HG02642 (cell line): ENCODE results near the gene E2F8.

Source experiments
- ATAC-seq: cut with Tn5 transposase; IDR thresholded peaks from one replicate; pipeline ENCODE4 v1.9.1; 2021; ENCODE audit warnings: mild to moderate bottlenecking; ENCODE audit not compliant: unreplicated experiment, poor library complexity

E2F8 gene

GRCh38 chr11:19253817-19254216, 13.1 kb upstream of the E2F8 start:
- no peak for ATAC-seq

GRCh38 chr11:19253153-19253745, 12.5 kb upstream of the E2F8 start:
- no peak for ATAC-seq

- ATAC-seq: no peak
Measured at GRCh38 chr11:19252394-19253152, 11.8 kb upstream of the E2F8 start.

GRCh38 chr11:19251577-19251976, 10.8 kb upstream of the E2F8 start:
- ATAC-seq: no peak

- ATAC-seq: no peak
Measured at GRCh38 chr11:19246816-19247215, 6.1 kb upstream of the E2F8 start.

GRCh38 chr11:19245351-19245750, 4.6 kb upstream of the E2F8 start:
- ATAC-seq: no peak

GRCh38 chr11:19244621-19245020, 3.9 kb upstream of the E2F8 start:
- no peak for ATAC-seq

- ATAC-seq: no peak
Measured at GRCh38 chr11:19244084-19244483, 3.3 kb upstream of the E2F8 start.

- ATAC-seq: no peak
Measured at GRCh38 chr11:19243613-19244012, 2.9 kb upstream of the E2F8 start.

- ATAC-seq: no peak
Measured at GRCh38 chr11:19243143-19243542, 2.4 kb upstream of the E2F8 start.

GRCh38 chr11:19242179-19242932, 1.6 kb upstream of the E2F8 start:
- ATAC-seq: no peak

GRCh38 chr11:19241260-19242178, 774 bp upstream of the E2F8 start:
- ATAC-seq: peak; percentile 41

- ATAC-seq: no peak
Measured at GRCh38 chr11:19239039-19239438, 1.7 kb downstream of the E2F8 start.

GRCh38 chr11:19237813-19238212, 2.9 kb downstream of the E2F8 start:
- no peak for ATAC-seq

GRCh38 chr11:19237381-19237780, 3.4 kb downstream of the E2F8 start:
- no peak for ATAC-seq

GRCh38 chr11:19234231-19234817, 6.4 kb downstream of the E2F8 start:
- ATAC-seq: no peak

GRCh38 chr11:19232910-19233503, 7.7 kb downstream of the E2F8 start:
- ATAC-seq: no peak

GRCh38 chr11:19229671-19230070, 11.1 kb downstream of the E2F8 start:
- no peak for ATAC-seq

GRCh38 chr11:19228968-19229367, 11.8 kb downstream of the E2F8 start:
- ATAC-seq: no peak
